Gastroesophageal sphincter (tissue), 4 donors: Measurements from ENCODE around the gene RAPGEF3. TPM values are rescaled to one million over a fixed set of nuclear protein-coding genes. Genes with fewer than 3 reads are reported as not detected.

Experiments used
- ATAC-seq: fragments of 150-250 bp; one replicate; pipeline ENCODE4 v1.9.1; 2016; ENCODE audit warnings: mild to moderate bottlenecking, moderate library complexity
- H3K27ac ChIP-seq, 4 donors: fragments of 200-600 bp; sonication (generic) in 3 of 4; 1 replicate in 3 of 4; 2 replicates in 1 of 4; pipeline ENCODE4 v1.5.1; 2016 to 2019
- H3K27me3 ChIP-seq: fragments of 200-600 bp; sonication (generic); one replicate; pipeline ENCODE4 v1.5.1; 2019
- H3K36me3 ChIP-seq, 2 donors: fragments of 200-600 bp; sonication (generic); one replicate each; pipeline ENCODE4 v1.5.1; 2019; ENCODE audit warnings: control low read depth in 1 of 2
- H3K4me1 ChIP-seq, 3 donors: fragments of 200-600 bp; sonication (generic); 1 replicate in 2 of 3; 2 replicates in 1 of 3; pipeline ENCODE4 v1.5.1; 2016 to 2019; ENCODE audit warnings: control low read depth in 2 of 3
- H3K4me3 ChIP-seq, 2 donors: fragments of 200-600 bp; sonication (generic); one replicate each; pipeline ENCODE4 v1.5.1; 2019; ENCODE audit warnings: mild to moderate bottlenecking in 1 of 2, moderate library complexity in 1 of 2
- H3K9me3 ChIP-seq, 3 donors: fragments of 200-600 bp; sonication (generic); one replicate each; pipeline ENCODE4 v1.5.1; 2017 to 2019; ENCODE audit warnings: control low read depth in 2 of 3
- CTCF ChIP-seq, 4 experiments: fragments of 200-600 bp in 2 of 4; fragments of 450-650 bp in 2 of 4; sonication (generic) in 1 of 4; IDR thresholded peaks; one replicate each; pipeline ENCODE4 v1.5.1; 2017 to 2019; ENCODE audit warnings: antibody characterized with exemption in 4 of 4, mild to moderate bottlenecking in 2 of 4, moderate library complexity in 2 of 4
- EP300 ChIP-seq: sonication (generic); formaldehyde crosslinking; IDR thresholded peaks from one replicate; pipeline ENCODE4 v1.6.1; 2017; ENCODE audit warnings: antibody characterized with exemption, mild to moderate bottlenecking
- POLR2A ChIP-seq, 2 donors: fragments of 450-650 bp; IDR thresholded peaks; one replicate each; pipeline ENCODE4 v1.6.1; 2017; ENCODE audit warnings: antibody characterized with exemption in 2 of 2, mild to moderate bottlenecking in 2 of 2, moderate library complexity in 1 of 2
- POLR2AphosphoS5 ChIP-seq: sonication (generic); formaldehyde crosslinking; IDR thresholded peaks from one replicate; pipeline ENCODE4 v1.6.1; 2017; ENCODE audit warnings: antibody characterized with exemption
- whole genome bisulfite sequencing, 2 donors: methylation state at CpG; one replicate each; pipeline ENCODE4 v1.1.5; 2018; ENCODE audit warnings: low coverage in 1 of 2; 5-methylcytosine and 5-hydroxymethylcytosine counted together
- total RNA-seq, 4 donors: library from RNA; depleted of rRNA; stranded (reverse); fragments of >200 nt; gene quantifications; one replicate each; pipeline ENCODE4 v1.1.0, GENCODE V29; 2016

RAPGEF3 gene
- total RNA-seq, 4 donors from 2014 or later, result 19.3 to 56.8 (median 25.5) TPM

DNA sequence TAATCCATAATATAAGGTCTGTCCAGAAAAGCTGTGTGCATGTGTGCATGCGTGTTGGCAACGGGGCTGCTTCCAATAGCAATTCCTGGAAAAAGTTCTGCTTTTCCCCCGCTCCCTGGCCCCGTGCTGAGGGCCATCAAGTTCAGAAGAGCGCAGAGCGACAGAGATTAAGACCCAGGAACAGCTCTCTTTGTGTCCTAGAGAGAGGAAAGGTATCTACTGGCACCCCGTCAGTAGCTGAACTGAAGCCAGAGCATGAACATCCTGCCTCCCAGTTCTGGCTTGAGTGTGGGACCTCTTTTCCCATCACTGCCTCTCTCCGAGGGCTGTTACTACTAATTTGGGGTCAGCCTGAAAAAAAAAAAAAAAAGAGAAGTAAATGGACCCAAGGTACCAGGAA lies 45.5 kb upstream of the RAPGEF3 start:
- Histone ChIP-seq H3K4me3 (no peak overlapping the region), H3K27me3 (no peaks in the 10 kb centered on the region), H3K36me3 (peaks cover 0 to 5% of the 10 kb centered on the region in 2 donors), H3K27ac (peak overlapping the region in 3 of 4 donors; percentile 68 to 99 (median 94)), H3K9me3 (no peaks in the 10 kb centered on the region), H3K4me1 (peaks cover 43 to 100% (median 100%) of the 10 kb centered on the region in 3 donors)
- ATAC-seq, result no peak
- TF ChIP-seq POLR2A (IDR thresholded peaks at IDR 0.05), result no peak
- TF ChIP-seq EP300, result no peak
- TF ChIP-seq CTCF (IDR thresholded peaks at IDR 0.05), result no peak
- TF ChIP-seq POLR2AphosphoS5, result no peak
- 14 to 62% methylated on average over 1 to 7 of the region's 8 CpGs for WGBS, 2 donors

DNA sequence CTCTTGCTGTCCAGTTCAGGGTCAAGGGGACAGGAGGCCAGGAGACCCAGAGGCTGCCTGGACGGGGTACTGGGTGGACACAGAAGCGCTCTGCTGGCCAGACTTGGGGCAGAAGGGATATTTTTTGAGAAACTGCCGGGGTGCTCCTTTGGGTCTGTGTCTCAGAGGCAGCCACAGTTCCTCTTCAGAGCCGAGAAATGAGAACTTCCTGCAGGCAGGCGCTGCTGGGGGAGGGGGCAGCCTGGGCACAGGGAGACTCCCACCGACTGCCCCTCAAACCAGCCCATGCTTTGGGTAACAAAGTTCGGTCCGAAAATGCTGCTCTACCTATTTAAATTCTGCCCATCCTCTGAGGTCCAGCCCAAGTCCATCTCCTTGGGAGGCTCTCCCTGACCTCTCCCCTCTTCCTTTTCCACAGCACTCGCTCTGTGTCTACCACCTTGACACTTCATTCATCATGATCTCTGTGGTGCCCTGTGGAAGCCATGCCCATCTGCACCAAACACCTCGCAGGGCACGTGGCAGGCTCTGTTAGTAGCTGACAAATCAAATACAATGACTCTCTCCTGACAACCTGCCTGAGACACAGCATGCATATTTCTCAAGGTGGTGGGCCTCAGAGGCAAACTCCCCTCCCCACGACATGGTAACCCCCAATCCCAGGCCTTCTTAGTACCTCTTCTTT lies 44.7 kb upstream of the RAPGEF3 start:
- H3K4me1 ChIP-seq, result peaks cover 39 to 100% (median 100%) of the 10 kb centered on the region in 3 donors
- TF ChIP-seq POLR2A (IDR thresholded peaks at IDR 0.05) (no peak), CTCF (IDR thresholded peaks at IDR 0.05) (no peak), POLR2AphosphoS5 (no peak), EP300 (no peak)
- H3K27me3 ChIP-seq, result no peaks in the 10 kb centered on the region
- peaks cover 0 to 12% of the 10 kb centered on the region in 2 donors for H3K36me3 ChIP-seq
- peak overlapping the region in 3 of 4 donors; percentile 68 to 99 (median 94) for H3K27ac ChIP-seq
- no peak for ATAC-seq
- H3K9me3 ChIP-seq, result no peaks in the 10 kb centered on the region
- H3K4me3 ChIP-seq, result no peak overlapping the region
- 26 to 54% methylated on average over 5 to 8 of the region's 12 CpGs for WGBS, 2 donors

GRCh38 chr12:47802312-47802711 lies 43.6 kb upstream of the RAPGEF3 start:
- Histone ChIP-seq H3K9me3 (no peaks in the 10 kb centered on the region), H3K36me3 (peaks cover 0 to 22% of the 10 kb centered on the region in 2 donors), H3K4me3 (no peak overlapping the region), H3K27me3 (no peaks in the 10 kb centered on the region), H3K27ac (peak overlapping the region; percentile 7 to 99 (median 81)), H3K4me1 (peaks cover 28 to 100% (median 92%) of the 10 kb centered on the region in 3 donors)
- WGBS, 2 donors, result 20 to 42% methylated on average over 1 to 2 of the region's 5 CpGs
- ATAC-seq, result no peak
- no peak for TF ChIP-seq POLR2AphosphoS5
- TF ChIP-seq CTCF (IDR thresholded peaks at IDR 0.05), result no peak
- TF ChIP-seq EP300, result no peak
- no peak for TF ChIP-seq POLR2A (IDR thresholded peaks at IDR 0.05)

DNA sequence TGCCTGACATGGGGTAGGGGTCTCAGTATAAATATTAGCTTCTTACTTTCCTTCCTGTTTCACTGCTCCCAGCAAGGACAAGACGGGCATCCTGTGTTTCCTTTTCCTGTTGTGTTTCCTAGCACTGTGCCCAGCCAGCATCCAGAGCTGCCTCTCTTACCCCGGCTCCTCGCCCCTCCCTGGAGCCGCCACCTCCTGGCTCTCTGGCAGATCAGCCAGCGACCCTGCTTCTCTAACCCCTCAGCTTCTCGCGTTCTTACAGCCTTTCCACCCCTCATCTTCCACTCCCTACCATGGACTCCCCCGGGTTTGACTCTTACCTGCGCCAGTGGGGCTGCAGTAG lies 43.2 kb upstream of the RAPGEF3 start:
- TF ChIP-seq POLR2AphosphoS5, result no peak
- no peak for TF ChIP-seq EP300
- TF ChIP-seq CTCF (IDR thresholded peaks at IDR 0.05), result no peak
- no peak for TF ChIP-seq POLR2A (IDR thresholded peaks at IDR 0.05)
- H3K4me3 ChIP-seq, result no peak overlapping the region
- no peak for ATAC-seq
- H3K27ac ChIP-seq, result peak overlapping the region; percentile 7 to 99 (median 81)
- H3K9me3 ChIP-seq, result no peaks in the 10 kb centered on the region
- H3K36me3 ChIP-seq, result peaks cover 0 to 26% of the 10 kb centered on the region in 2 donors
- 59% methylated on average over 5 of the region's 9 CpGs; no CpG with 5 or more reads in 1 of the 2 donors for WGBS, 2 donors
- peaks cover 27 to 97% (median 87%) of the 10 kb centered on the region in 3 donors for H3K4me1 ChIP-seq
- no peaks in the 10 kb centered on the region for H3K27me3 ChIP-seq
